ENCODE results near the gene GNG14.
"Not testable (repeated sequence)": the region's sequence is repeated elsewhere in the genome, so short reads cannot be mapped to it uniquely, and the experiment has no call there.

DNA sequence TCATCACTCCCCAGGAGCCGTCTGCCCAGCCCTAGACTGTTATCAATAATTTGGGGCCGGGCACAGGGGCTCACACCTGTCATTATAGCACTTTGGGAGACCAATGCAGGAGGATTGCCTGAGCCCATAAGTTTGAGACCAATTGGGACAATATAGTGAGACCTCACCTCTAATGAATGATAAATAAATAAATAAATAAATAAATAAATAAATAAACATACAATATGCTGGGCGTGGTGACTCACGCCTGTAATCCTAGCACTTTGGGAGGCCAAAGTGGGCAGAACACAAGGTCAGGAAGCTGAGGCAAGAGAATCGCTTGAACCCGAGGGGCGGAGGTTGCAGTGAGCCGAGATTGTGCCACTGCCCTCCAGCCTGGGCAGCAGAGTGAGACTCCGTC lies 25.5 kb downstream of the GNG14 start:
- TF ChIP-seq, protein P1, sequence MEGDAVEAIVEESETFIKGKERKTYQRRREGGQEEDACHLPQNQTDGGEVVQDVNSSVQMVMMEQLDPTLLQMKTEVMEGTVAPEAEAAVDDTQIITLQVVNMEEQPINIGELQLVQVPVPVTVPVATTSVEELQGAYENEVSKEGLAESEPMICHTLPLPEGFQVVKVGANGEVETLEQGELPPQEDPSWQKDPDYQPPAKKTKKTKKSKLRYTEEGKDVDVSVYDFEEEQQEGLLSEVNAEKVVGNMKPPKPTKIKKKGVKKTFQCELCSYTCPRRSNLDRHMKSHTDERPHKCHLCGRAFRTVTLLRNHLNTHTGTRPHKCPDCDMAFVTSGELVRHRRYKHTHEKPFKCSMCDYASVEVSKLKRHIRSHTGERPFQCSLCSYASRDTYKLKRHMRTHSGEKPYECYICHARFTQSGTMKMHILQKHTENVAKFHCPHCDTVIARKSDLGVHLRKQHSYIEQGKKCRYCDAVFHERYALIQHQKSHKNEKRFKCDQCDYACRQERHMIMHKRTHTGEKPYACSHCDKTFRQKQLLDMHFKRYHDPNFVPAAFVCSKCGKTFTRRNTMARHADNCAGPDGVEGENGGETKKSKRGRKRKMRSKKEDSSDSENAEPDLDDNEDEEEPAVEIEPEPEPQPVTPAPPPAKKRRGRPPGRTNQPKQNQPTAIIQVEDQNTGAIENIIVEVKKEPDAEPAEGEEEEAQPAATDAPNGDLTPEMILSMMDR (IDR thresholded peaks at IDR 0.05; ENCODE audit: borderline replicate concordance, extremely low read depth, low read length, poor library complexity, severe bottlenecking), result not testable (repeated sequence)
- TF ChIP-seq EZH2 (IDR thresholded peaks at IDR 0.05; ENCODE audit: borderline replicate concordance, low read depth, low read length, severe bottlenecking), result not testable (repeated sequence)
